GM18520 (cell line): ENCODE data around the gene IL13.
A peak's percentile ranks its signal among the peaks of the same experiment; 100 is the strongest.

Experiments
- ATAC-seq: cut with Tn5 transposase; IDR thresholded peaks from one replicate; pipeline ENCODE4 v1.9.1; 2021; ENCODE audit not compliant: unreplicated experiment

Gene IL13

GRCh38 chr5:132669966-132670882 is 12.3 kb downstream of the IL13 start:
- ATAC-seq, result no peak

DNA sequence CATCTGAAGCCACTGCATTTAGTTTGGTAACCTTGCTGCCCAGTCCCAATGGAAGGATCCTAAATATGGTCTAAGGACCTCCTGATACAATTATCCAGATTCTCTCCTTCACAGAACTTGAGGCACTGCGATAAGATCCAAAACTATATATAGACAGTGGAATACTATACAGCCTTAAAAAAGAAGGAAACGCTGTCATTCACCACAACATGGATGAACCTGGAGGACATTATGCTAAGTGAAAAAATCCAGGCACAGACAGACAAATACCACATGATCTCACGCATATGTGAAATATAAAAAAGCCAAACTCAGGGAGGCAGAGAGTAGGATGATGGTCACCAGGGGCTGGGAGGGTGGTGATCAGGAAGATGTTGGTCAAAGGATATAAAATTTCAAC is 13.0 kb downstream of the IL13 start:
- ATAC-seq, result no peak

DNA sequence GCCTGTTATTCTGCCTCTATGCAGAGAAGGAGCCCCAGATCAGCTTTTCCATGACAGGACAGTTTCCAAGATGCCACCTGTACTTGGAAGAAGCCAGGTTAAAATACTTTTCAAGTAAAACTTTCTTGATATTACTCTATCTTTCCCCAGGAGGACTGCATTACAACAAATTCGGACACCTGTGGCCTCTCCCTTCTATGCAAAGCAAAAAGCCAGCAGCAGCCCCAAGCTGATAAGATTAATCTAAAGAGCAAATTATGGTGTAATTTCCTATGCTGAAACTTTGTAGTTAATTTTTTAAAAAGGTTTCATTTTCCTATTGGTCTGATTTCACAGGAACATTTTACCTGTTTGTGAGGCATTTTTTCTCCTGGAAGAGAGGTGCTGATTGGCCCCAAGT is 15.5 kb downstream of the IL13 start:
- no peak for ATAC-seq

- peak; percentile 9 for ATAC-seq
Observed at GRCh38 chr5:132673939-132674630, 16.1 kb downstream of the IL13 start, which contains the start of gene IL4. IL4 (plus strand) TSS chr5:132673989; CDS start chr5:132674051, 62 bp downstream.

DNA sequence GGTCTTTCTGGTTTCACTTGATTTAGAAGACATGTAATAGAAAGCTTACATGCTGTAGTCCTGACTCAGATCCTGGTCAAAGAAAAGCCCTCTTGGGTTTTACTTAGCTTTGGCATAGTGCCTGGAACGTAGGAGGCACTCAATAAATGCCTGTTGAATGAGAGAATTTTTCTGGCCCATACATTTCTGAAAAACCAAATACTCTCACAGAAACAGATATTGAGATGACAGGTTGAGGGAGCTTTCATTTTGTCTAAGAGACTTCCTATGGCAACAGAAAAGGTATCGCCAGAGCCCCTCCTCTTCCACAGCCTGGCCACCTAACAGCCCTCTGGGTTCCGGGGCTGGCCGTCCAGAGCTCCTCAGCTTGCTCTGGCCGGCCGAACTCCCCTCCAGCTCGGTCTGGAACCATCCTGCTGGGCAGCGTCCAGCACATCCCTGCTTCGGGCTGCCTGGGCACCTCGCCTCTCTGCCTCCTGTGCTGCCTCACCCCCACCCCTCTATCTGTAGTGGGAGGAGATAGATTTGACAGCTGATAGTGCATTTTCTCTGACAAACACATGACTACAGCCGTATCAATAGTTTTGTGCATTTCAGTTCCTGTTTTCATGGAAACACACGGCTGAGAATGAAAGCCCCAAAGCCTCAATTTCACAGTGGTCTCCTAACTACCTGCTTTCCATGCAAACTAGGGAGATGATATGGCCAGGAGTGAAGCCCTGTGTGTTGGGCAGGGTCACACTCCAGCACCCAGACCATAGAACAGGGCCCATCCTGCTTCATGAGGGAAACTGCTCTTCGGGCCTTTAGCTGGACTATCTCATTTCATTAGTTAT is 16.9 kb downstream of the IL13 start:
- ATAC-seq, result peak; percentile 67

- no peak for ATAC-seq
Observed at GRCh38 chr5:132675936-132676689, 18.1 kb downstream of the IL13 start.

GRCh38 chr5:132677191-132677590 is 19.2 kb downstream of the IL13 start:
- ATAC-seq, result no peak

DNA sequence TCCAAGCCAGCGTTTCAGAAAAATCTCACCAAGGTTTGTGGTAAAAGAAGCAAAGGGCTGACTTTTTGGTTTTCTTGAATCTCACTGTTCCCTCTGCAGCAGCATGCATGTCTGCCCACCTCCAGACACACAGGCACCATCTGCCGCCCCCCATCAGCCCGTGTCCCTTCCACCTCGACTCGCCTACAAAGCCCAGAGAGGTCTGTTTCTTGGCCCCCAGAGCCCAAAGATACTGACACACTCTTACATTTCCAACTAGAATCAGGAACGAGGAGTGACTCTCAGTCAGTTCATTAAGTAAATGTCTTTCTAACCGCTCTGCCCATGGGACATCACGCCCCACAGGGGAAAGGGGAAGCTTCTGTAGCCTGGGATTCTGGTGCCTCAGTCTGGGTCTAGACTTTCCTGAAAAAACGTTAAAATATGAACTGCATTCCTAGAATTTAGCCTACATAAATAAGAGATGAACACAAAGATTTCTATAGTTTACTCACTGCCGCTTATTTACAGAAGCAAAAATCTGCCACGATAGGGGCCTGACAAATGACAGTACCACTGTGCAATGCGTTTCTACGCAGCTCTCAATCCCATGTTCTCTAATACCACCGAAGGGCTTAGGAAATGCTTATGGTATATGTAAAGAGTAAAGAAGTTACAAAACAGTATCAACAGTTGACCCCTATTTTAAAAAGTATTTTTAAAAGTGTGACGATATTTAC is 19.9 kb downstream of the IL13 start:
- ATAC-seq, result no peak

DNA sequence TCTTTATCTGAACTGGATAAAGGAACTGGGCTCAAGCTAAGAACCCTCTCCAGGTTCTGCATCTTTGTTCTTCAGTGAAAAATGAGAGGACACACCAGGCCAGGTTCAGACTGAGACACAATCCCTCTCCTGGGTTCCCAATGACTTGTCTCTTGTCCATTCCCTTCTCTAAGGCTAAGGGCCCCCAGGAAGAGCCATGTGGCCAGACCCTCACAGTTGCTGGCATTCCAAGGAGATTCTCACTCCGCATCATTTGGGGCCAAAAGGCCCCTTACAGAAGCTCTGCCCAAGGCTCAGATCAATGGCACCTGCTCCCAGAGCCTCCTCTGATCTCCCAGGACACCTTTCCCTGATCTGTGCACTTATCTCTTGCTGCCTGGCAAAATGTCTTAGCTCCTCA is 20.8 kb downstream of the IL13 start:
- ATAC-seq, result no peak

DNA sequence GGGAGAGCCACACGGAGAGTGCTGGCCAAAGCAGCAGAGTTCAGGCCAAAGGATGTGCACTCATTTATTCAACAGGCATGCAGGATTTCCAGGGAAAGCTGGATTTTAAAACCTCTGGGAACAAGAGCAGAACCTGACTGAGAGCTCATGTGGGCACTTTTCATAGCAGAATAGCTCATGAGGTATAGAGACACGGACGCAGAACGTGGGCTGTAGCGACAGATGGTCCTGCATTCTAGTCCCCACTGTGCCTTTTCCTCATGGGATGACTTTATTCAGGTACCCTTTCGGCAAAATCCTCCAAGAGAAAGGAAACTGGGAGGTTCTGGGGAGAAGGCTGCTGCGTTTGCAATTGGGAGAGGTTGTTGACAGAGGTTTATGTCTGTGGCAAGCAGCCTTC is 21.2 kb downstream of the IL13 start:
- ATAC-seq, result no peak

- no peak for ATAC-seq
Observed at GRCh38 chr5:132679717-132680380, 21.9 kb downstream of the IL13 start.

DNA sequence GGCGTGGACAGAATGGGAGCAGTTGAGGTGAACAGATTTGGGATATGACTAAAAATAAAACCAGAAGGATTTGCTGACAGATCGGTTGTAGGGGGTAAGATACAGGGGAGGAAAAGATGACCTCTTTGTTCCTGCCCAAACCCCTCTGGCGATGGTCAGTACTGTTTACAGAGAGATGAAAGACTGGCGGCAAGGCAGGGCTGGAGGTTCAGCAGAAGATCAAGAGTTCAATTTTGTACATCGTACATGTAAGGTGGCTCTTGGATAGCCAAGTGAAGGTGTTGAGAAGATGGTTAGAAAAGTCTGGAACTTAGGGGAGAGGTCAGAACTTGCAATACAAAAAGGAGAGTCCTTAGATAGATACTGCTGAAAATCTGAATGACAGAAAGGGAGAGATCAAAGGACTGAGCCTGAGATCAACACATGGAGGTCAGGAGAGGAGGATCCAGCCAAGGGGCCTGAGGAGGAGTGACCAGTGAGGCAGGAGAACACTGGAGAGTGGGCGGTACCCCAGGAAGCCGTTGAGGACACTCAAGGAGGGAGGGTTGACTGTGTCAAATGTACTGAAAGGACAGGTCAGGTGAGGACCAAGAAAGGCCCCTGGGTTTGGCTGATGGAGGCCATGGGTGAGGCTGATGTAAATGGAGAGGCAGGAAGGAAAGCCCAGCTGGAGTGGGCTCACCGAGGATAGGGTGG is 23.0 kb downstream of the IL13 start:
- ATAC-seq, result no peak

DNA sequence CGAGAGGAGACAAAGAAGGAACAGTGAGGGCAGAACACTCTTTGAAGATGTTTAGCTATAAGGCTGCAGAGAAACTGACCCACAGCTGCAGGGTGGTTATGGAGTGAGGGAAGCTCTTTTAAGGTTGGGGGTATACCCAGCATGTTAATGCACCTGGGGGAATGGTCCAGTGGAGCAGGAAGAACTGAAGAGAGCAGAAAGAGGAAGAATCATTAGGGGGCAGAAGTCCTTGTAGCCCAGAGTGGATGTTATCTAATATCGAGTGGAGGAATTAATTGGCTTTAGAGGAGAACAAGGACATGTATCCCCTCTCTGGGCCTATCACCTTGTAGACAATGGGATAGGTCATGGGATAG is 23.5 kb downstream of the IL13 start:
- no peak for ATAC-seq

DNA sequence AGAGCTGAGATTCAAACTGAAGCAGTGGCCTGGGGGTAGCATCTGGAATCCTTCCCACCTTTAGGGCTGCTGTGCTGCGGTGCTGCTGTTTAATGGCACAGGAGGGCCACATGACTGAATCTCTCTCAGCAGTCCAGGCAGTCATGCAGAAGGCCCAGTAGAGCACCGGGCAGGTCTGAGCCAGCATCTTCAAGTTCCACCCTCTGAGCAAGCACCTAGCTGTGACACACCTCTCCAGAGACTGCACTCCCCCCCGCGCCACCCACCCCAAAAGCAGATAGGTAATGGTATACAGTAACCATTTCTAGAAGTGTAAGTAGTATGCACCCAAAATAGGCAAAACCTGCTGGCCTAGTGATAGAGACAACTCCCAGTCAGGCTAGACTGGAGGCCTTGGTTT is 24.0 kb downstream of the IL13 start:
- ATAC-seq, result no peak

DNA sequence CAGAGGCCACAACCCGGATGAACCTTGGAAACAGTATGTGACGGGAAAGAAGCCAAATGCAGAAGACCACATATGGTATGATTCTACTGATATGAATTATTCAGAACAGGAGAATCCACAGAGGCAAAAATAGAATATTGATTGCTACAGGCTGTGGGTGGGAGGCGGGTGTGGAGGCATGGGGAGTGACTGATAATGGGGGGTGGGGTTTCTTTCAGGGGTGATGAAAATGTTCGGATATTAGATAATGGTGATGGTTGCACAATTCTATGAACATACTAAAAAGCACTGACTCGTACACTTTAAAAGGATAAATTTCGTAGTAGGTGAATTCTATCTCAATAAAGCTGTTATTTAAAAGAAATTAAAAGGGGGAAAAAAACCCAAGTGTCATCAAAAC is 26.5 kb downstream of the IL13 start:
- ATAC-seq, result no peak

- ATAC-seq, result no peak
Observed at GRCh38 chr5:132684922-132685720, 27.1 kb downstream of the IL13 start.

GRCh38 chr5:132686193-132686592 is 28.2 kb downstream of the IL13 start:
- ATAC-seq, result no peak

- ATAC-seq, result no peak
Observed at GRCh38 chr5:132687995-132688394, 30.0 kb downstream of the IL13 start.
